Activated naive CD4-positive, alpha-beta T cell treated with anti-CD3 and anti-CD28 coated beads, Interleukin-2, amount 50 U/mL, for 24 hours (primary cell): ENCODE data around the gene ABCC6.
"Not testable (repeated sequence)": the region's sequence is repeated elsewhere in the genome, so short reads cannot be mapped to it uniquely, and the experiment has no call there.

ENCODE experiments used
- H3K27ac Mint-ChIP-seq: one replicate; pipeline ENCODE4 v1.8.0; 2021; ENCODE audit warnings: mild to moderate bottlenecking, mixed read lengths
- H3K27me3 Mint-ChIP-seq: one replicate; pipeline ENCODE4 v1.8.0; 2021; ENCODE audit warnings: mixed read lengths
- H3K36me3 Mint-ChIP-seq: one replicate; pipeline ENCODE4 v1.8.0; 2021; ENCODE audit warnings: mixed read lengths
- H3K4me1 Mint-ChIP-seq: one replicate; pipeline ENCODE4 v1.8.0; 2021; ENCODE audit warnings: mixed read lengths
- H3K4me3 Mint-ChIP-seq: one replicate; pipeline ENCODE4 v1.8.0; 2021; ENCODE audit warnings: mild to moderate bottlenecking, mixed read lengths
- H3K9me3 Mint-ChIP-seq: one replicate; pipeline ENCODE4 v1.8.0; 2021; ENCODE audit warnings: mixed read lengths

The ABCC6 gene

DNA sequence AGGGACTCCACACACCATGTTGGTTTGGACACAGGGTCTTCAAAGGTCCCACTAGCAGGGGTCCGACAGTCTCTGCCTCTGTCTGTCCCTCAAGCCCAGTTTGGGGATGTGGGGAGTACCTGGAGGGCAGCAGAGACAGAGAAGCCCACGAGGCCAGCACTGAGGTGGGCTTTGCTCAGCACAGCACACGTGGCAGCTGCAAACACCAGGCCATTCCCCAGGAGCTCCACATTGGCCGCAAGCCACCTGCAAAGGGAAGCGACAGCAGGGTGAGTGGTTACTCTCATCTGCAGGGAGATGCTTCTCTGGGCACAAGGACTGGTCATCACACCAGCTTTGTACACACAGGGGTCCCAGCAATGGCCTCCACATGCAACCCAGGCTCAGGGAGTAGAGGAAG lies 62.0 kb downstream of the ABCC6 start:
- Mint-ChIP-seq H3K27ac (no peak overlapping the region), H3K27me3 (no peaks in the 10 kb centered on the region), H3K4me1 (no peaks in the 10 kb centered on the region), H3K36me3 (peaks cover 5% of the 10 kb centered on the region), H3K4me3 (no peak overlapping the region), H3K9me3 (peaks cover 6% of the 10 kb centered on the region)

DNA sequence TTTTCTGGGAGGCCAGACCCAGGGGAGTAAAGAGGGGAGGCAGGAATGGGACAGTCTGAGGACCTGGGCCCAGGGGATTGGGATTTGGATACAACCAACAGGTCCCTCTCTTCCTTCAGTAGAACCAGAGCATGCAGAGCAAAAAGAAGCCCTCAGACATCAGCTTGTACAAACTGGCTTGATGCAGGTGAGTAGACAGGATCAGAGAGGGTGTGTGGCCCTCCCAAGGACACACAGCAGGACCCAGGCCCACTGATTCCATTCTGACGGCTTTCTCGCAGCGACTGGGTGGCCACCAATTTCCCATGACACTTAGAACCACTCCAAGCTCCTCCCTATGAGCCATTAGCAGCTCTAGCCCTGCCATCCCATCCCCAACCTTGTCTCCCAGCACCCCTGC lies 63.6 kb downstream of the ABCC6 start:
- H3K4me3 Mint-ChIP-seq = no peak overlapping the region
- H3K4me1 Mint-ChIP-seq = no peaks in the 10 kb centered on the region
- no peak overlapping the region for H3K27ac Mint-ChIP-seq
- peaks cover 6% of the 10 kb centered on the region for H3K9me3 Mint-ChIP-seq
- peaks cover 5% of the 10 kb centered on the region for H3K27me3 Mint-ChIP-seq
- peaks cover 5% of the 10 kb centered on the region for H3K36me3 Mint-ChIP-seq

DNA sequence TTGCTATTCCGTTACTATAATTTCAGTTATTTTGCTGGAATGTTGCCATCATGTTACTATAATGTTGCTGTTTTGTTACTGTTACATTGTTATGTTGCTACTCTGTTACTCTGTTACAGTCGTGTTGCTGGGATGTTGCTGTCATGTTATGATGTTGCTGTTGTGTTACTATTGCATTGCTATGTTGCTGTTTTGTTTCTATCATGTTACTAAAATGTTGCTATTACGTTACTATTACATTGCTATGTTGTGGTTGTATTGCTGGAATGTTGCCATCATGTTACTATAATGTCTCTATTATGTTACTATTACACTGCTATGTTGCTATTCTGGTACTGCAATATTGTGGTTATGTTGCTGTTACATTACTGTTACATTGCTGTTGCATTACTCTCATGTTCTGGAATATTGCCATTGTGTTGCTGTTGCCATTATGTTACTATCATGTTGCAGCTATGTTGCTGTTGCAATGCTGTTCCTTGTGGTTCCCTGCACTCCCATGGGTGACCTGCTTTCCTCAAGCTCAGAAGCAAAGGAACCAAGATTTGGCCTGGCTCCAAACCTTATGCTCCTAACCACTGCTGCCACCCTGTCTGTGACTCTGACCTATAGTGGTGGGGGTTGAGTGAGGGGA lies 64.4 kb downstream of the ABCC6 start:
- H3K9me3 Mint-ChIP-seq = peaks cover 6% of the 10 kb centered on the region
- H3K27ac Mint-ChIP-seq = no peak overlapping the region
- H3K27me3 Mint-ChIP-seq = peaks cover 5% of the 10 kb centered on the region
- no peaks in the 10 kb centered on the region for H3K4me1 Mint-ChIP-seq
- H3K36me3 Mint-ChIP-seq = peaks cover 5% of the 10 kb centered on the region
- H3K4me3 Mint-ChIP-seq = no peak overlapping the region

DNA sequence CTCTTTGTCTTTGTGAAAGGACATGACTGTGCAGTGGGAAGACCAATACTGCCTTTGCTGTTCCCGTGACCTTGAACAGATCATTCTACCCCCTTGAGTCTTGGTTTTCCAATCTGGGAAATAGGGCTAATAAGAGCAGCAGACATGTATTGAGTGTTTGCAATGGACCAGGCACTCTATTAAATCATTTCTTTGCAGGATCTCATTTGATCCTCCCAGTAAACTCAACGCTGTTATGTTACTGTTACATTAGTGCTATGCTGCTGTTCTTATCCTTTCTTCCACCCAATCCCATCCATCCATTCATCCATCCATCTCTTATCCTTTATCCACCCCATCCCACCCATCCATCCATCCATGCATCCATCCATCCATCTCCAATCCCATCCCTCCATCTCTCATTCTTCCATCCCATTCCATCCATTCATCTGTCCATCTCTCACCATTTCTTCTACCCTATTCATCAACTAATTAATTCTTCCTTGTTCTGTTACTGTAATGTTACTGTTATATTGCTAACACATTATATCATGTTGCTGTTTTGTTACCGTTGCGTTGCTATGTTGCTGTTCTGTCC lies 65.1 kb downstream of the ABCC6 start:
- Mint-ChIP-seq H3K27me3 (peaks cover 5% of the 10 kb centered on the region), H3K4me3 (no peak overlapping the region), H3K27ac (no peak overlapping the region), H3K4me1 (no peaks in the 10 kb centered on the region), H3K36me3 (peaks cover 5% of the 10 kb centered on the region), H3K9me3 (peaks cover 6% of the 10 kb centered on the region)

DNA sequence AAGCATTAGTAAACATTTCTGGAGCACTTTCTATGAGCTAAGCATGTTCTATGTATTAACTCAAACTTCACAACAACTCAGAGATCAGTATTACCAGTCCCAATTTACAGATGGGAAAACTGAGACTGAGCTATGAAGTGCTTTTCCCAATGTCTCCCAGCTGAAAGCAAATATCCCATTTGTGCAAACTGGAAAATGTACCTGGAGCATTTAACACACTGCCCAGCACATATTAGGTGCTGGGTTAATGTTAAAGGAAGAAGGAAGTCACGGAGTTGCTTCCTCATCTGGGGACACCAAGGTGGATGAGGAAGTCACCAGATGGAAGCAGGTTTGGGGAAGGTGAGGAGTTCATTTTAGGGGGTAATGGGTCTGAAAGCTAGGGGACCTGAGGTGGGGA lies 66.1 kb downstream of the ABCC6 start:
- Mint-ChIP-seq H3K4me3 (no peak overlapping the region), H3K27ac (no peak overlapping the region), H3K36me3 (peaks cover 5% of the 10 kb centered on the region), H3K27me3 (peaks cover 5% of the 10 kb centered on the region), H3K9me3 (peaks cover 6% of the 10 kb centered on the region), H3K4me1 (no peaks in the 10 kb centered on the region)

DNA sequence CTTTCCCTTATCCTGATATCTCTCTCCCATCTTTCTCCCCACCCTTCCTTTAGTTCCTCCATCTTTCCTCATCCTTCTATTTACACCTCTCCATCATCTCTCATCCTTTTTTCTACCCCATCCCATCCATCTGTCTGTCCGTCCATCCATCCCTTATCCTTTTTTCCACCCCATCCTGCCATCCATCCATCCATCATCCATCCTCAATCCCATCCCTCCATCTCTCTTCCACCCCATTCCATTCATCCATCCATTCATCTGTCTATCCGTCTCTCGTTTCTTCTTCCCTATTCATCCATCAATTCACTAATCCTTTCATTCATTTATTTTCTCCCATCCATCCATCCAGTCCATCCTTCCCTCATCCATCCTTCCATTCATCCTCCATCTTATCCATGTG lies 68.1 kb downstream of the ABCC6 start:
- H3K9me3 Mint-ChIP-seq = peaks cover 6% of the 10 kb centered on the region
- peaks cover 5% of the 10 kb centered on the region for H3K27me3 Mint-ChIP-seq
- no peak overlapping the region for H3K4me3 Mint-ChIP-seq

DNA sequence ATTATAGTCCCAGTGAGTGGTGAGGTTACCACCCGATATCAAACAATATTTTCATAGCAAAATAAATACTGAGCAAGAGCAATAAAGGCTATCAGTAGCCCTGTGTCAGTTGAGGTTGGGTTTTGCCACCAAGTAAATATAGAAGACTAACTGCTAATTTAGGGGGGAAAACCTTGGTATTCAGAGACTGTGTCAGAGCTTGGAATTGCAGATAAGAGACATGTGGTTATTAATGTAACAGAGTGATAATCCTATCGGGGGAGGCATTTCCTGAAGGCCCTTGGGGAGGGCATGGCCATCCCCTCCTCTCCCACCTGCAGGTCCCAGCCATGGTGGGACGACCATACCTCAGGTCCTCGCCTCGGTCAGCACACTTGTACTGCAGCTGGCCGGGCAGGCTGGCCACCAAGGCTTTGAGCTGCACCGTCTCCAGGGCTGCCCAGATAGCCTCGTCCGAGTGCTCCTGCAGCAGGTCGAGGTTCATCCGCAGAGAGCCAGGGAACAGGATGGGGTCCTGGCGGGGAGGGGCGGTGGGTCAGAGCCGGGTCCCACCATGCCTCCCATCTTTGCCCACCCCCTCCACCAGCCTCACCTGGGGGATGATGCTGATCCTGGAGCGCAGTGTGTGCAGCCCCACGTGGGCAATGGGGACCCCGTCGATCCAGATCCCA lies 68.9 kb downstream of the ABCC6 start:
- H3K4me3 Mint-ChIP-seq = no peak overlapping the region
- H3K4me1 Mint-ChIP-seq = no peaks in the 10 kb centered on the region
- H3K9me3 Mint-ChIP-seq = peaks cover 6% of the 10 kb centered on the region
- no peak overlapping the region for H3K27ac Mint-ChIP-seq
- peaks cover 3% of the 10 kb centered on the region for H3K36me3 Mint-ChIP-seq
- peaks cover 5% of the 10 kb centered on the region for H3K27me3 Mint-ChIP-seq

More for the DNA sequence above, 68.1 kb downstream of the ABCC6 start:
- no peak overlapping the region for H3K27ac Mint-ChIP-seq
- H3K4me1 Mint-ChIP-seq = no peaks in the 10 kb centered on the region
- H3K36me3 Mint-ChIP-seq = peaks cover 5% of the 10 kb centered on the region

DNA sequence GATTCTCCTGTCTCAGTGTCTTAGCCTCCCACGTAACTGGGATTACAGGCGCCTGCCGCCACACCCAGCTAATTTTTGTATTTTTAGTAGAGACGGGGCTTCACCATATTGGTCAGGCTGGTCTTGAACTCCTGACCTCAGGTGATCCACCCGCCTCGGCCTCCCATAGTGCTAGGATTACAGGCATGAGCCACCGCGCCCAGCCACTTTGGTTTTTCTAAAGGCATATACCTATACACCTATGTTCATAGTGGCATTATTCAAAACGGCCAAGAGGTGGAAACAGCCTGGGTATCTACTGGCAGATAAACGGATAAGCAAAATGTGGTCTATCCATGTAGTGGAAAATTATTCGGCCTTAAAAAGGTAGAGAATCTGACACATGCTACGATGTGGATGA lies 70.3 kb downstream of the ABCC6 start:
- H3K4me1 Mint-ChIP-seq, H3K27me3 Mint-ChIP-seq, H3K27ac Mint-ChIP-seq, H3K36me3 Mint-ChIP-seq, H3K4me3 Mint-ChIP-seq, H3K9me3 Mint-ChIP-seq: not testable (repeated sequence)

DNA sequence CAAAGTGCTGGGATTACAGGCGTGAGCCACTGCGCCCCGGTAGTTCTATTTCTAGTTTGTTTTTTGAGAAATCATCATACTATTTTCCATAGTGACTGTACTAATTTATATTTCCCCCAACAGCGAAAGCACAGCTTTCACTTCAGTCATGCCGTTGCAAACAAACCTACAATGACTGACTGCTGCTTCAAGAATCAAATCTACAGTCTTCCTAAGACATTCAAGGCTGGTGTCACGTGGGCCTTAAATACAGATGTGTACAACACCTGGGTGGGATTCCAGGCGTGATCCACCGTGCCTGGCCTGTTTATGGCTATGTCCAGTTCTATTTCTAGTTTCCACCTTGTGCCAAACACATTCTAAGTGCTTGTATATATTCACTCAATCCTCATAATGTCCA lies 72.0 kb downstream of the ABCC6 start:
- H3K36me3 Mint-ChIP-seq = no peaks in the 10 kb centered on the region

DNA sequence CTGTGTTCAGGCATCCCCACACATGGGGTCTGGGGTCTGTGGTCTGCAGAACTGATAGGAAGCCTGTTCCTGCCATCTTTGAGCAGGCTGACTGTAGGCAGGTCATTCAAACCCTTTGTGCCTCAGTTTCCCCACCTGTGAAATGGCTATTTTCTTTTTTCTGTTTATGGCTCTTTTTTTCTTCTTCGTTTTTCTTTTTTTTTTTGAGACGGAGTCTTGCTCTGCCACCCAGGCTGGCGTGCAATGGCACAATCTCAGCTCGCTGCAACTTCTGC lies 72.5 kb downstream of the ABCC6 start:
- no peaks in the 10 kb centered on the region for H3K4me1 Mint-ChIP-seq
- H3K27ac Mint-ChIP-seq = no peak overlapping the region

More for the DNA sequence above, 72.0 kb downstream of the ABCC6 start:
- peaks cover 5% of the 10 kb centered on the region for H3K27me3 Mint-ChIP-seq
- no peaks in the 10 kb centered on the region for H3K9me3 Mint-ChIP-seq
- H3K4me3 Mint-ChIP-seq = no peak overlapping the region
- no peaks in the 10 kb centered on the region for H3K4me1 Mint-ChIP-seq
- H3K27ac Mint-ChIP-seq = no peak overlapping the region

DNA sequence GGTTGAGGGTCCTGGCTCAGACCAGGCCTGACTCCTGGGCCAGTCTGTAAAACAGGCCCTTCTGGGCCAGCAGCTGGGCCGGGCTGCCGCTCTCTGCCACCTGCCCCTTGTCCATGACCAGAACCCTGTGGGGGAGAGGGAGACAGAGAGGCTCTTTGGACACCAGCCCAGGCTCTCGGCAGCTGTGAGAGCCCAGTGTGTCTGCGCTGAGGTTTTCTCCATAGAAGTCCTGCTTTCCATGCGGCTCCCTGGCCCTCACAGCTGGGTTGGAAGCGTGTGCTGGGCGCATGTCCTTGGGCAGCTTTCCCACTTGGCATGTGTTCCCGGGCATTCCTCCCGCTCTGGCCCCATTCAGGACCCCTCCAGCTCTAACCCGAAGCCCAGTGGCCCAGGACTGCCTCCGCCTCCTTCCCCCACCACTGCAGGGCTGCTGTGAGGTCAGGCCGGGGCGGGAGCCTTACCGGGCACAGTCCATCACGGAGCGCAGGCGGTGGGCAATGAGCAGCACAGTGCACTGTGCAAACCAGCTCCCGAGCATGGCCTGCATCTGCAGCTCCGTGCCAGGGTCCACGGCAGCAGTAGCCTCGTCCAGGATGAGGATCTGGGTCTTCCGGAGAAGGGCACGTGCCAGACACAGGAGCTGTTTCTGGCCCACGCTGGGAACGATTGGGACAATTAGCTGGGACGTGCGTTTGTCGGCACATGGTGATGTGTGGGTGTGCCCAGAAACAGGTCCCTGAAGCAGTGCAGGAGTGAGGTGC lies 73.0 kb downstream of the ABCC6 start:
- Mint-ChIP-seq H3K4me1 (no peaks in the 10 kb centered on the region), H3K27me3 (peaks cover 3% of the 10 kb centered on the region), H3K4me3 (no peak overlapping the region), H3K36me3 (no peaks in the 10 kb centered on the region), H3K9me3 (no peaks in the 10 kb centered on the region), H3K27ac (no peak overlapping the region)

More for the DNA sequence above, 72.5 kb downstream of the ABCC6 start:
- H3K9me3 Mint-ChIP-seq = no peaks in the 10 kb centered on the region
- H3K36me3 Mint-ChIP-seq = no peaks in the 10 kb centered on the region
- no peak overlapping the region for H3K4me3 Mint-ChIP-seq
- peaks cover 5% of the 10 kb centered on the region for H3K27me3 Mint-ChIP-seq

DNA sequence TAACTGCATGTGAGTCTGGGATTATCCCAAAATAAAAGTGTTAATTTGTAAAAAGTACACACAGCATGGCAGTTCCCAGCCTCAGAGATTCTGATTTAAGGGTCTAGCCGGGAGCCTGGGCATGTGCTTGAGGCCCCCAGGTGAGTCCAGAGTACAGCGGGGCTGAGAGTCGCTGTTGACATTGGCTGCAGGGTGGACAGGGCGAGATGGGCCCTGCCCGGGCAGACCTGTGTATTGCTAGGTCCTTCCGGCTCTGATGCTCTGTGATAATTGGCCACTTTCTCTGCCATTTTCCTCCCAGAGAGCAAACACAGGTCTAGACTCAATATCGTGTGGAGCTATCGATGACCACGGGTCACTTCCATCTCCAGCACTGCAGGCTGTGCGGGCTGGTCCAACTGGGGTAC lies 73.6 kb downstream of the ABCC6 start:
- no peaks in the 10 kb centered on the region for H3K36me3 Mint-ChIP-seq
- no peaks in the 10 kb centered on the region for H3K27me3 Mint-ChIP-seq
- no peak overlapping the region for H3K27ac Mint-ChIP-seq
- H3K4me1 Mint-ChIP-seq = no peaks in the 10 kb centered on the region
- no peaks in the 10 kb centered on the region for H3K9me3 Mint-ChIP-seq
- H3K4me3 Mint-ChIP-seq = no peak overlapping the region

DNA sequence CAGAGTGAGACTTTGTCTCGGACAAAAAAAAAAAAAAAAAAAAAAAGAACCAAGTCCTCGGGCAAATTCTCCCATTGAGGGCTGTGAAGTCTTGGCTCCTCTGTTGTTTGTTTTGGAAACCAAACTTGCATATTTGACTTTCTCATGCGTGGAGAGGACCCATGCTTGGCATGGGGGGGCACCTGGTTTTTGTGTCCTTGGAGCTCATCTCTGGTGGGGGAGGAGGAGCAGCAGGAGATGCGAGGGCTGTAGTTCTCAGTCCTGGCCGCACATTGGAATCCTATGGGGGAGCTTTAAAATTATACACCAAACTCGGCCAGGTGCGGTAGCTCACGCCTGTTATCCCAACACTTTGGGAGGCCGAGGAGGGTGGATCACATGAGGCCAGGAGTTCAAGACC lies 74.5 kb downstream of the ABCC6 start:
- Mint-ChIP-seq H3K27ac (no peak overlapping the region), H3K36me3 (no peaks in the 10 kb centered on the region), H3K9me3 (no peaks in the 10 kb centered on the region)

DNA sequence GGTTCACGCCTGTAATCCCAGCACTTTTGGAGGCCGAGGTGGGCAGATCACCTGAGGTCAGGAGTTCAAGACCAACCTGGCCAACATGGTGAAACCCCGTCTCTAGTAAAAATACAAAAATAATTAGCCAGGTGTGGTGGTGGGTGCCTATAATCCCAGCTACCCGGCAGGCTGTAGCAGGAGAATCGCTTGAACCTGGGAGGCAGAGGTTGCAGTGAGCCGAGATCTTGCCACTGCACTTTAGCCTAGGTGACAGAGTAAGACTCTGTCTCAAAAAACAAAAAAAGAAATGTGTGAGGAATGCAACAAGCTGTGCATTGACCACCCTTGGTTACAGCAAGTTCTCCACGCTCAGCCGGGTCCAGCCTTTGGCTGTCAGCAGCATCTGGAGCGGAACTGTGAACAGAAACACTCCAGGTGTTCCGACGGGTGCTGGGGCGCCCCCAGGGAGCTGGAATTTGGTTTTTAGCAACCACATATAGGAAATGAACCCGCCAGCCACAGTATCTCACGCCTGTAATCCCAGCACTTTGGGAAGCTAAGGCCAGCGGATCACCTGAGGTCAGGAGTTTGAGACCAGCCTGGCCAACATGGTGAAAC lies 75.2 kb downstream of the ABCC6 start:
- H3K4me1 Mint-ChIP-seq, H3K27ac Mint-ChIP-seq, H3K9me3 Mint-ChIP-seq, H3K36me3 Mint-ChIP-seq, H3K27me3 Mint-ChIP-seq, H3K4me3 Mint-ChIP-seq: not testable (repeated sequence)

More for the DNA sequence above, 74.5 kb downstream of the ABCC6 start:
- Mint-ChIP-seq H3K27me3 (no peaks in the 10 kb centered on the region), H3K4me1 (no peaks in the 10 kb centered on the region), H3K4me3 (no peak overlapping the region)

DNA sequence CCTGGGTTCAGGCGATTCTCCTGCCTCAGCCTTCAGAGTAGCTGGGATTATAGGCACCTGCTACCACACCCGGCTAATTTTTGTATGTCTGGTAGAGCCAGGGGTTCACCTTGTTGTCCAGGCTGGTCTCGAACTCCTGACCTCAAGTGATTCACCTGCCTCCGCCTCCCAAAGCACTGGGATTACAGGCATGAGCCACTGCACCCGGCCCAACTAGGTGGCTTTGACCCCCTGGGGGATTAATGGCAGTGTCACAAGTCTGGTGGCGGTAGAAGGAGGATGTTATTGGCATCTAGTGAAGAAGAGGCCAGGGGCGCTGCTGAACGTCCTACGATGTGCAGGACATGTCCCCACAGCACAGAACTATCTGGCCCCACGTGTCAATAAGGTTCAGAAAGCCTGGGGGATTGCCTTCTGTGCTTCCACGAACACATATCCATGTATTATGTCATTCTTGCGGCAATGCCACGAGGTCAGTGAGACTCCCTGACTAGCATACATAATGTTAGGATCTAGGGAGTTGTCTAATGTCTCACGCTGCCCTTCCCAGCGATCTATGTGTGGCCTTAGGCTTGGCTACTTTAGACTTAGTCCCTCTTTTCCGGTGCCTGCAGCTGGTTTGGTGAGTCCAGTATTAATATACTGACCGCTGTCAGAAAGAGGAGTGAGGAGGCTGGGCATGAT lies 75.8 kb downstream of the ABCC6 start:
- Mint-ChIP-seq H3K36me3 (no peaks in the 10 kb centered on the region), H3K27ac (no peak overlapping the region), H3K4me1 (no peaks in the 10 kb centered on the region), H3K27me3 (no peaks in the 10 kb centered on the region), H3K4me3 (no peak overlapping the region), H3K9me3 (no peaks in the 10 kb centered on the region)
